ENCODE results near the gene DYNLT4.
"Not testable (repeated sequence)": the region's sequence is repeated elsewhere in the genome, so short reads cannot be mapped to it uniquely, and the experiment has no call there.

The DYNLT4 gene, protein sequence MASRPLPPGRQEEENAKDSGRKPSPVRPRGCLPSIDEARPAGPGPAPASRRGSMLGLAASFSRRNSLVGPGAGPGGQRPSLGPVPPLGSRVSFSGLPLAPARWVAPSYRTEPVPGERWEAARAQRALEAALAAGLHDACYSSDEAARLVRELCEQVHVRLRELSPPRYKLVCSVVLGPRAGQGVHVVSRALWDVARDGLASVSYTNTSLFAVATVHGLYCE

DNA sequence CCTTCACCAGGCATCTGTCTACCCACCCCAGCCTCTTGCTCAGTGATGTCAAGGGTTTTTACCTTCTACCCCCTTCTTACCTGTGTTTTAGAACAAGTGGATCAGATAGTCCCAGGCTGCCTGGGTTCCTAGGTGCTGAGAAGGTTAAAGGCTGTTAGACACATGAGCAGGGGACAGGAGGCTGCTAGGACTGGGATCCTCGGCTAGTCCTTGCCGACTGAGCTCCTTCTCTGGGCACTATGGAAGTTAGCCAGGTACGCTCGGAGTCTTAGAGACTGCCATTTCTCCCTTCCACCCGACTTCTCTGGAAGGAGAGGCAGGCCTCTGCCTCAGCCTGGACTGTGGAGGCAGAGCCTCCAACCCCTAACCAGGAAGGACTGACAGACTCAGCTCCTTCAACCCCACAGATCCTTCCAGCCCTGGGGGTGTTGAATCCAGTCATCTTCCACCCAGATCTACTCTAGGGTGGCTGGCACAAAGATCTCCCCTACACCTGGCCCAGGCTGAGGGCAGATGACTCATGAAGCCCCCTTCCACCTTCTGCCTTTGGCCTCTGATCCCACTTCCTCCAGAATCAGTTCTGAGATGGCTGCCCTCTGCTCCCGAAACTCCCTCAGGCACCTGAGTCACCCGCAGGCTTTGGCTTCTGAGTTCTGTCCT is at the start of gene DYNLT4:
TSS of gene DYNLT4 (minus strand) at position 648 of the 660 bp plus-strand sequence. CDS start 683 bp downstream, outside the sequence.
- DNase-seq: no peak

DNA sequence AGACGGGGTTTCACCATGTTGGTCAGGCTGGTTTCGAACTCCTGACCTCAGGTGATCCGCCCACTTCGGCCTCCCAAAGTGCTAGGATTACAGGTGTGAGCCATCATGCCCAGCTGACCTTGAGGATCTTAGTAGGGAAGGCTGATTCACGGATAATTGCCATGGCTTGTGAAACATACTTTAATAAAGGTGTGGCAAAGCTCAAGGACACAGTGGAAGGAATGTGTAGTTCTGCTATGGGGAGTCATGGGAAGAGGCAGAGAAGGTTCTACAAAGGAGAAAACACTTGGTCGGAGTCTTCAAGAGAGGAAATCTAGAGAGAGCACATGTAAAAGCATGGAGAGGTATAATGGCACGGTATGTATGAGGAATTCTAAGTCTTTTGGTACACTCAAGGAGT is 48.6 kb upstream of the DYNLT4 start:
- no peak for DNase-seq

DNA sequence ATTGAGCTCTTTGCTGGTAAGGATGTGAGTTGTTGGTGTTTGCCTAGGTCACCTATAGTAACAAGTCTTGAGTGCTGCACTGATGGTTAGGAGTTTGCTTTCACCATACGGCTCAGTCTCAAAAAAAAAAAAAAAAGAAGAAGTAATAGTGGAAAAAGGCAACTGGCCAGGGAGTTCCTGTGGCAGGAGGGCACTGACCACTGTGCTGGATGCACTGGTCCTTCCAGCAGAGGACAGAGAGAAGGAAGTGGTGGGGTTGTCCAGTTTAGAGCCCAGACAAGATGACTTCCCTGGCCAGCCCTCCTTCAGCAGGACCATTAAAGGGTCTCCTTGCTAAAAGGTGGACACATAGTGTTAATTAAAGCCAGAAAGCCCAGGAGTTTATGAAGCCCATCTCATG is 47.8 kb upstream of the DYNLT4 start:
- DNase-seq: no peak

DNA sequence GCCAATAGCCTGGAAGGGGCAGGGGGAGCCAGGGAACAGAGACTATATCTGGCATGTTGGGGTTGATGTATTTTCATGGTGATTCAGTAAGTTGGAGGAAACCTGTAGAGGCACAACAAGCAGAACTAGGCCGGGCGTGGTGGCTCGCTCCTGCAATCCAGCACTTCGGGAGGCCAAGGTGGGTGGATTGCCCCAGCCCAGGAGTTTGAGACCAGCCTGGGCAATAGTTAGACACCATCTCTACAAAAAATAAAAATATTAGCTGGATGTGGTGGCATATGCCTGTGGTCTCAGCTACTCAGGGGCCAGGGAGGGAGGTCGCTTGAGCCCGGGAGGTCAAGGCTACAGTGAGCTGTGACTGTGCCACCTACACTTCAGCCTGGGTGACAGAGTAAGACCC is 46.0 kb upstream of the DYNLT4 start:
- DNase-seq: no peak

DNA sequence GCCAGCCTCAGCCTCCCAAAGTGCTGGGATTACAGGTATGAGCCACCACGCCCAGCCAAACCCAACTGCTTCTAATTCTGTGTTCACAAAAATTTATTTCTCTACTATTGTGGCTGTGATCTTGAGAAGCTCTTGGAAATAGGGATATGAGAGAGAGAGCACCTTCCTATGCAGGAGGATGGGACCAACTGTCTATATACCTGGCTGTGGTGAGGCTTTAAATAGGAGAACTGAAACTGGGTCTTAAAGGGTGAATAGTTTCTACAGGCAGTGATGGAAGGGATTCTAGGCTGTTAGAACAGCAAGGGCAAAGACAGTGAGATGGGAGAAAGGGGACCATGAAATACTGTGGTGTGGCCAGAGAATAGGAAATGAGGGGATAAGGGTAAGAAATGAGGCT is 44.2 kb upstream of the DYNLT4 start:
- no peak for DNase-seq

DNA sequence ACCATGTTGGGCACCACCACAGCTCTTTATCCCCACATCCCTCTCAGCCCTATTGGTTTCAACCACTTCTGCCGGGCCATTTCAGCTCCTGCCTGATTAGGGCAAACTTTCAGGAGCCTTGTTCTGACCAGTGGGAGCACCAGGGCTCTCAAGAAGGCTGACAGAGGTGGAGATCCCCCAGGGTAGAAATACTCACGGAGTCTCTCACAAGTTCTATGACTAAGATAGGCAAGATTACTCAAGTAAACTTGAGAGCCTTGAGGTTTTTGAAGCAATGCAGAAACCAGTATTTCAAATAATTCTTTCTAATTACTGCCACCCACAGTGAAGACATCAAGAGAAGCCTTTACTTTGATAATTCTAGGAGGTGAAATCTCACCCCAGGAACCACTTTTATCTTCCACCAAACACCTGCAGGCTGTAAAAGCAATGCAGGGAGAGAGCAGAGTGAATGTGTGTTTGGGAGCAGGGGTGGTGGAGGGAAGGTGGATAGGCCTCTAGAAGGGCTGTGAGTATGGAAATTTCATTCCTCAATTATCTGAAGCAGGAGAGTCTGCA is 42.5 kb upstream of the DYNLT4 start:
- DNase-seq: no peak

DNA sequence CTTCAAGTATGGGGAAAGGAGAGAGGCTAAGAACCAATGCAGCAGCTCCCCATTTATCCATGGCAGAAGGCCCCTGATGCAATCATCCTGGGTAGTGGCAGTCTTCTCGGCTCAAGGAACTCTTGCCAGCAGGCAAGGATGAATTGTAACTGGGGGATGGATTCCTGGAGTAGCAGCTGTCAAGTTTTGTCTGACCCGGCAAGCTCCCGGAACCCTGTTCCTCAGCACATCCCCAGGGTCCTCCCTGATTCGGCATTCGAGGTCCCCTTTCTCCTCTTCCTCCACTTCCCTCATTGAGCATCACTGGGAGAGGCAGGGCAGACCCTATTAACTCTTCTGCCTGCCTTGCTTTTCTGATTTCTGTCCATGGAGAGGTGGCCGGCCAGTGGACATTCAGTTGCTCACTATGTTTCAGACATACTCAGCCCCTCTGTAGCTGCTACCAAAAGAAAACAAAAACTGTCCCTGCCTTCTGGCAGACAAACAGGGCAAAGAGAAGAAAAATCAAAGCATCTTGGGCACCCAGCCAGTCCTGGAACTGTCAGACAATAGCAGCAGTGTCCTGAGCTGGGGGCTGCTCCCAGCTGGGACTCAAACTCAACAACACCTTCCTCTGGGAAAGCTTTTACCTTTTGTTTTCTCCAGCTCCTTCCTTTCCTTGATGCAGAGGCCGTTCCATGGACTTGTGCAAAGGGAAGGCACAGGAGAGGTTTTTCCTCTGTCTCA is 41.5 kb upstream of the DYNLT4 start:
- no peak for DNase-seq

DNA sequence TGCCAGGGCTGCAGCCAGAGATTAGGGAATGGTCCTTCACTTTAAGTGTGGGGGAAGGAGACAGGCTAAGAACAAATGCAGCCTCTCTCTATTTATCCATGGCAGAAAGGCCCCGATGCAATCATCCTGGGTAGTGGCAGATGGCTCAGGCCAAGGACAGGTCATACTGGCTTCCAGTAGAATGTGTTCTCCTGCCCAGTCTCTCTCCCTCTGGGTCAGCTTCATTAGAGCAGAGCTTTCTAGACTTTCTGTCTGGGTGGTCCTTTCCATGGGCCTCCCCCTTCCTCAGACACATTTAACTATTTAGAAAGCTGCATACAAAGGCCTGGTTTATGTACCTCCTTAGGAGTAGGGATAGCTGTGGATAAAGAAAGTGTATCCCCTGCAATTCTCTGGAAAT is 40.7 kb upstream of the DYNLT4 start:
- DNase-seq: no peak

DNA sequence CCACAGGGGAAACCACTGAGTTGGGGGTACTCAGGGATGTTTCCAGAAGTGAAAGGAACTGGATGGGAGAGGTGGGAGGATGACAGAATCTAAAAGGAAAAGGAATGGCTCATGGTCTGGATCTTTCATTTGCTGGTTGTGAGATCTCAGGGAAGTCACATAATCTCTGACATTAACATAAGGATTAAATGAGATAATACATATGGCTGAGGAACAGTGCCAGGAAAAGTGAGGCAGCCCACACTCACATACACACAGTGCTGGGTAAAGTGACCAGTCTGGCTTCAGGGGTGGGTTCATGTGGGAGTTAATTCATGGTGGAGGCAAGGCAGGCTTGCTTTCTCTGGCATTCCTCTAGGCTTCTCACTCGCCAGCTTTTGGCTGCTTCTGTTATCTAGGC is 39.8 kb upstream of the DYNLT4 start:
- no peak for DNase-seq

DNA sequence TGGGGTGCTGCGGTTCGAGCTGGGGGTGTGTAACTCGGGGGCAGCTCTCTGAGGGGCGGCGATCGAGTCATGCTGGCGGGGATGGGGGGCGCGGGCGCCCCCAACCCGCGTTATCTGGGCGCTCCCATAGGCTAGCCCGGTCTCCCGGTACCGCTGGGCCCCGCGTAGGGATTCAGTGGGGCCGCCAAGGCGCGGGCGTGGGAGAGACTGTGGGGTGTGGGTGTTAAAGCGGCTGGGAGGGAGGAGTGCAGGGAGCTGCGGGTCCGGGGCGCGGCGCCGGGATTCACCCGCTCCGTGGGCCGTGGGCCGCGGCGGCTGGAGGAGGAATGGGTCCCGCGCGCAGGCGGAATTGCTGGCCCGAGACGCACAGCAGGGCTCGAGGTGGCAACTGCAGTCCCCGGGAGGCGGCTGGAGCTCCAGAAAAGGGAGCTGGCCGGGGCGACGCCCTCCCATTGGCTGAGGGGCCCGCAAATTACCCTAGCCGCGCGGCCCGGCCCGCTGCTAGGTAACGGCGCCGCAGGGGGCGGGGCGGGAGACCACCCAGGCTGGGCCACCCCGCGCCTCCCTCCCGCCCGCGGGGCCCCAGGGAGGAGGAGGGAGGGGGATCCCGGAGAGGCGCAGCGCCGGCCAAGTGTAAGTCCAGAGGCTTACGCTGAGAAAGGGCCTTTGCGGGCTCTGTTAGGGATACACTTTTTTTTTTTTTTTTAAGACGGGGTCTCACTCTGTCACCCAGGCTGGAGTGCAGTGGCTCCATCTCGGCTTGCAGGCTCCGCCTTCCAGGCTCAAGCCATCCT is 35.9 kb upstream of the DYNLT4 start, which contains the start of gene PTCH2:
TSS of gene PTCH2 (minus strand) at position 392 of the 794 bp plus-strand sequence. CDS start at position 71, 321 bp downstream.
- DNase-seq: peak; percentile 89

DNA sequence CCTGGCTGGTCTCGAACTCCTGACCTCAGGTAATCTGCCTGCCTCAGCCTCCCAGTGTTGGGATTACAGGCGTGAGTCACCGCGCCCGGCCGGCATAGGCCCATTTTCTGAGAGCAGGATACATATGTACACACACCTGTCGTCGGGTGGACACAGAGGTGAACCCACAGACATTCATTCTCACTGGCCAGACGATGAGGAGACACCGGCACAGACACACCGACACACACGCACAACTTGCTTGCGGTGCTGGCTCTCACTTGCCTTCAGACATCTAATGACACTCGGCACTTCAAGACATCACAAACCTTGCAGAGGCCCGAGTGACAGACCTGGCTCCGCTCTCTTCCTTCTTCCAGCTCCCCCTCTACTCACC is 35.3 kb upstream of the DYNLT4 start:
- no peak for DNase-seq

DNA sequence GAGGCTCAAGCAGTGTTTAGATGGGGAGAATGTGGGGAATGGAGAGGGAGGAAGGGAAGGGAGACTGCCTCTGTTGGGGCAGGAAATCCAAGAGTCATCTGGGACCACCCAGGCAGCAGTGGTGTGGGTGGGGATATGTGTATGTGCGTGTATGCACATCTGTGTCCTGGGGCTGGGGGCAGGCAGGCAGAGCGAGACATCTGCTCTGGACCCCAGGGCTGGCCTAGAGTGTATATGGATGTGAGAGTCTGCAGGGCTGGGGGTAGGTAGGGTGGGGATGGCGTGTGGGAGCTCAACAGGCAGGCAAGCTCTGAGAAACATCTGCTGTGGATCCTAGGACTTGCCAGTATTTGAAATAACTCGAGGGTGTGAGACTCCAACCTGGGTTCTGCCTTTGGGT is 32.4 kb upstream of the DYNLT4 start:
- peak; percentile 65 for DNase-seq

DNA sequence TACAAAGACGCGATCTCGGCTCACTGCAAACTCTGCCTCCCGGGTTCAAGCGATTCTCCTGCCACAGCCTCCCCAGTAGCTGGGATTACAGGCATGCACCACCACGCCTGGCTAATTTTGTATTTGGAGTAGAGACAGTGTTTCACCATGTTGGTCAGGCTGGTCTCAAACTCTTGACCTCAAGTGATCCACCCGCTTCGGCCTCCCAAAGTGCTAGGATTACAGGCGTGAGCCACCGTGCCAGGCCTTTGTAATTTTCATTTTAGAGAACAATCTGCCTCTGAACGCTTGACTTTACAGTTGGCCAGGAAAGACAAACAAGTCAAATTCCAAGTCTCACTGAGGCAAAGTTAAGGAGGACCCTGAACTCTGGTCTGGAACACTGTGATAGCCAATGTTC is 31.1 kb upstream of the DYNLT4 start:
- not testable (repeated sequence) for DNase-seq

DNA sequence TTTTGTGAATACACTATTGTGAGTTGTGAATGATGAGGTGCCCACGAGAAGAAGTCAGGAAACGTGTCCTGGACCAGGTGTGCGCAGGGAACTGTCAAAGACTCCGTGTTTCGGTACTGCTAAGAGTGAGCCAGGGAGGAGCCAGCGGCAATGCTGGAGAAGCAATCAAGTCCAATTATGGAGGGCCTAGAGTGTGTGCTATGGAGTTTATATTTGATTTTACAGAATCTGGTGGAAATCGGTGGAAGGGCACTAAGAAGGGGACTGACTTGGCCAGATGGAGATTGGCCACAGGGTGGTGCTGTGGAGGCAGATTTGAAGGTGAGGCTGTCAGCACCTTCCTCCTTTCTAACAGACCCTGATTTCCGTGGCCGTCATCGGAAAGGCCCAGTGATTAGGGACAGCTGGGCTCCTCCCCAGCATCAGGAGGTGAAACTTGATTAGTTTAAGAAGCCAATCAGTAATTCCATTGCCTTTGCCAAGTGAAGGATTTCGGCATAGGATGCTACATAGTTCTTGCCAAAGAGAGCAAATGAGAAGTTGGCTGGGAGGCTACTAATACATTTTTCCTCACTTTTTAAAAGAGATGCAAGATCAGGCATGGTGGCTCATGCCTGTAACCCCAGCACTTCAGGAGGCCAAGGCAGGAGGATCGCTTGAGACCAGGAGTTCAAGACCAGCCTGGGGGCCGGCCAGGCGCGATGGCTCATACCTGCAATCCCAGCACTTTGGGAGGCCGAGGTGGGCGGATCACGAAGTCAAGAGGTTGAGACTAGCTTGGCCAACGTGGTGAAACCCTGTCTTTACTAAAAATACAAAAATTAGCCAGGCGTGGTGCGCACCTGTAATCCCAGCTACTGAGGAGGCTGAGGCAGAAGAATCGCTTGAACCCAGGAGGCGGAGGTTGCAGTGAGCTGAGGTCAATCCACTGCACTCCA is 28.9 kb upstream of the DYNLT4 start:
- peak; percentile 87 for DNase-seq

DNA sequence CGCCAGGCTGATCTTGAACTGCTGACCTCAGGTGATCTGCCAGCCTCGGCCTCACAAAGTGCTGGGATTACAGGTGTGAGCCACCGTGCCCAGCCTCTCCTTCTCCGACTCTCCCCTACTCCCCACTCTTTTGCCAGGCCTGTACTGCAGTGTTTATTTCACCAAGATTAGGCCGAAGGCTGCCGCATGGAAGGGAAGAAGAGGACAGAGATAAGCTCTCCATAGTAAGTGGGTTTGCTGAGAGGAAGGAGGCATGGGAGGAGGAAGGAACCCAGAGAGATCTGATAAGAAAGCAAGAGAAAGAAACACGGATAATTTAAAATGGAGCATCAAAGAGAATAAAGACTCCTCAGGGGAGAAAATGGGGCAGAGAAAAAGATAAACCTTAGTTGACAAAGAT is 27.2 kb upstream of the DYNLT4 start:
- DNase-seq: no peak

DNA sequence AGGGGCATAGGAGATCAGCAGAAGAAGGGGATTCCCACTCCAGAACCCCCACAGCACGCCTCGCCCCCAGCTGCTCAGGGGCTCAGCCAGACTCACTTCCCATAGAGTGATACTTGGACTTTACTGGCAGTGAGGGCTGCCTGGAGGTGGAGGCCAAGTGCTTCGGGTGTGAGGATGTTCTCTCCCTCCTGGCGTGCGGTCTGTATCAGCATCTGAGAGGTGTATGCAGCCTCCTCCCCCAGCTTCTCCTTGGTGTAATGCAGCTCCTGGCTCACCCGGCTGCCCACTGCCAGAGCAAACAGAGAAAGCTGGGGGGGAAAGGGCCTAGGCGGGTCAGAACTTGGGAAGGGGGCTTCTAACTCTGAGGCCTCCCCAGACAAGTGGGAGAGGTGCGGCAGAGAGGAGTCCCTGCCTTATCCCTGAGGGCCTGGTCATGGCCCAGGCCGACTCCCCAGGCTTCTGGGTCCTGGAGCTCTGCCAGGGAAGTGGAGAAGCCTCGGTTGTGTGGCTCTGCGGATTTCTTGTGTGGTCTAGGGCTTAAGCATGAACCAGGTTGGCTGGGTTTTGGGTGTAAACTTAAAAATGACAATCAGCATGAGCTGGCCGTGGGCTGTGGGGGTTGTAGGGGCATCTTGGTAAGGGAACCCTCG is 25.0 kb upstream of the DYNLT4 start:
- DNase-seq: no peak

DNA sequence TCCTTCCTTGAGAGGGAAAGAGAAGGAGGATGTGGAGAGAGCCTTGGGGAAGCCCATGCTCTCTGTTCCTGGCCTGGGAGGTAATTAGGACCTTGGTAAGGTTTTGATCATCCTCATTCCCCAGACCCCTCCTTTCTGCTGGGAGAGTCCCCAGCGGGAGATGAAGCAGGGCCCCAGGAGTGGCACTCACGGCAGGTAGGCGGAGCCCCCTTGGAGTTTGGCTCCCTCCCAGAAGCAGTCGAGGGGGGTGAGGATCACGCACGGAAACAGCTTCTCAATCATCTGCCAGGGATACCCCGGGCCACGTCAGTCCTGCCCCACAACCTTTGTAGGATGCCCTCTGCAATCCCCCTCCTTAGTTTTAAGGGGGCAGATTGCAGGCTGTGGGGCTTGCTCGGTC is 24.4 kb upstream of the DYNLT4 start:
- no peak for DNase-seq

DNA sequence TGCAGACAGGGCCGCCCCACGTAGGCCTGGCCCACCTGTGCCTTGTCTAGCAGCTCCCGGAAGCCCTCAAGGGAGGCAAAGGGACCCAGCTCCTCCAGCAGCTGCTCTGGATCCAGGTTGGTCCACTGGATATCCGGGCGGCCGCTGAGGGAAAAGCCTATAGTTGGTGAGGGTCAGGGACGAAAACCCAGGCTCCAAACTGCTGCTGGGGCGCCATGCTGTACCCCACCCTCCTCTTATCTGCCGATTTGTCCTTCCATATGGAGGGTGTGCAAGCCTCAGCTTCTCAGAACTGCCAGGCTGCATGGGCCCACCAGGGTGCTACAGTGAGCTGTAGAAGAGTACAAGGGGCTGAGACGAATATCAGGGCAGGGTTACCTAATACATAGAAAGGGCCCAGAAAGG is 23.8 kb upstream of the DYNLT4 start:
- DNase-seq: no peak

DNA sequence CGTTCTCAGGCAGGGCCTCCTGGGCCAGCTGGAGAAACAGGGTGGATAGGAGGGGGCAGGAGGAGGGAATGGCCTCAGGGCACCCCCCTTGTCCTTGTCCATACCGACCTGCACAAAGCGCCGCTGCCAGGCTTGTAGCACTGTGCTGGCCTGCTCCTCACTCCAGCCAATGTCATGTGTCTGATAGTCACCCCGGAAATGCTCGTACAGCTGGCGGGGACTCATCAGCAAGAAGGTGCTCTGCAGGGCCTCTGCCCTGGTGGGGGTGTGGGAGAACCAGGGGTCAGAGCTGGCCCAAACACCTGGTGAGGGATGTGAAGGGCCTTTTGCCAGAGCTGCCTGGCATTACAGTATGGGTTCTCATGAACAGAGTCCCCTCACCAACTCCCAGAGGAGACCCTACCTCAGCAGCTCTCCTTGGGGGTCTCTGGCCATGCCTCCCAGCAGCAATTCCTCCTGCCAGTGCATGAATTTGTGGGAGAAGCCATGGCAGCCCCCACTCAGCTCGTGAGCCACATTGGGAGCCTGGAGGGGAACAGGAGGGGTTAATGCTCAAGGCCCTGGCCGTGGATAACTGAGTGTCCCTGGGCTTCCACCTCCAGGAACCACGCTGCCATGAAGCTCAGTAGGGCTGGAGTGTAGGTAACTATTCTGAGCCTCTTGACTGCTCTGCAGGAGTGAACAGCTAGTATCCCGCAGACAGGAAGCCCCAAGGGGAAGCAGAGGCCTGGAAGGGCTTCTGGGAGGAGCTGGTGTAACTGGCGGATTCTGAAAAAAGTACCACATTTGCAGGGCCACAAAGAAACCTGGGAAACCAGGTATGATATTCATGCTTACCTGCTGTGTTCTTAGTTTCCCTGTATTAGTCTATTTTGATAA is 22.6 kb upstream of the DYNLT4 start:
- DNase-seq: no peak

DNA sequence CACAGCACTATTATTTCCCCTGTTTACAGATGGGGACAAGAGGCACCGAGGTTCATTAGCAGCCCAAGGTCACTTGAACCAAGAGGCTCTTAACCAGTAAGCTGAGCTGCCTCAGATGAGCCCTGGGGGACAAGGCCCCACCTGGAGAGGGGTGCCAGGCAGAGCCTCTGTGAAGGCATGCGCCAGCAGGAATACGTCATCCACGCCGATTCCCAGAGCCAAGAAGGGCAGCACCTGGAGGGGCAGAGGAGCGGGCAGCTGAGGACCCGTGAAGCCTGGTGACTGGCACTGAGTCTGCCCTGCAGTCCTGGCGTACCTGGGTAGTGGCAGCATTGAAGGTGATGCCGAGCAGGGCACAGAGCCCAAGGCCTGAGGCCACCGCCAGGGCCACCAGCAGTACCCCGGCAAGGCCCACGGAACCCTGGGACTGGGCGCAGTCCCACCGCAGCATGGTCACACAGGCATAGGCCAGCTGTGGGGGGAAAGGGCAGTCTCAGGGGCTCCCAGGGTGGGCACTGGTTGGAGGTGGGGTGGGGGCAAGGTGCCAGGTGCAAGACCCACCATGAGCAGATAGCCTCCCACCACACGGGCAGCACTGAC is 21.8 kb upstream of the DYNLT4 start:
- DNase-seq: no peak

Measured in right forelimb (tissue), 1 donor.